ENCODE data around the gene IGFBP4. TPM values are rescaled to one million over a fixed set of nuclear protein-coding genes. Genes with fewer than 3 reads are reported as not detected.

The IGFBP4 gene
- total and polyA plus RNA-seq, 2 donors (not counting 1 experiment from before 2014, with no cell fraction given): 4.6 to 31.3 TPM

GRCh38 chr17:40486522-40487370 lies 43.5 kb downstream of the IGFBP4 start:
- H3K79me2 ChIP-seq (ENCODE audit: control insufficient read depth, insufficient read depth, low read length): no peaks in the 10 kb centered on the region
- H3K36me3 ChIP-seq (replicated peaks in 1 of 2; ENCODE audit: control extremely low read depth in 1 of 2, control insufficient read depth in 1 of 2, extremely low read depth in 1 of 2, insufficient read depth in 2 of 2, low read length in 1 of 2): no peaks in the 10 kb centered on the region
- H3K9ac ChIP-seq (ENCODE audit: low read length): no peak overlapping the region
- H3K27ac Mint-ChIP-seq: no peak overlapping the region
- ChIA-PET POLR2A (interaction anchor here (0.6 to 1.0 kb wide), 2 partner anchors 21 to 30 kb away, joined by 3 read pairs; no protein-coding TSS in a partner anchor), CTCF (interaction anchor here (1.1 to 1.8 kb wide), 2 partner anchors 11 to 46 kb away, joined by 5 to 10 read pairs; no protein-coding TSS in a partner anchor)
- H3K9me3 ChIP-seq (ENCODE audit: control extremely low read depth in 1 of 3, control insufficient read depth in 2 of 3, insufficient read depth in 1 of 3, low read length in 2 of 3): no peaks in the 10 kb centered on the region
- no peak overlapping the region for H3K4me2 ChIP-seq (replicated peaks; ENCODE audit: low read depth, low read length, poor library complexity, severe bottlenecking)
- no peak for TF ChIP-seq CTCF (IDR thresholded peaks at IDR 0.05)
- TF ChIP-seq EZH2 (IDR thresholded peaks at IDR 0.05; ENCODE audit: borderline replicate concordance, insufficient read depth, low read depth, low read length, poor library complexity, severe bottlenecking): no peak
- peaks cover 30 to 42% of the 10 kb centered on the region in 2 donors for H3K4me1 ChIP-seq (ENCODE audit: control insufficient read depth in 2 of 2, insufficient read depth in 2 of 2, low read length in 2 of 2)
- H3K9me3 Mint-ChIP-seq (ENCODE audit: insufficient read depth): no peaks in the 10 kb centered on the region
- H3K4me3 ChIP-seq (ENCODE audit: control extremely low read depth in 1 of 5, extremely low read depth in 1 of 5, insufficient read depth in 1 of 5, low read depth in 2 of 5, low read length in 4 of 5): no peak overlapping the region
- no peaks in the 10 kb centered on the region for H3K27me3 ChIP-seq (replicated peaks in 1 of 4; ENCODE audit: control extremely low read depth in 1 of 4, control insufficient read depth in 3 of 4, insufficient read depth in 4 of 4, low read length in 3 of 4)
- intact Hi-C loops (cut with micrococcal nuclease): no loop called here
- ATAC-seq (ENCODE audit: low read depth) (no peak), DNase-seq (no peak)
- H3K27ac ChIP-seq (ENCODE audit: low read length in 2 of 2): no peak overlapping the region
- 92% methylated on average over 12 of the region's 12 CpGs for WGBS (ENCODE audit: insufficient coverage)
- H2AFZ ChIP-seq (ENCODE audit: insufficient read depth, low read depth, low read length, poor library complexity, severe bottlenecking): no peak overlapping the region
- no peak overlapping the region for H3K4me3 Mint-ChIP-seq
- H3K27me3 Mint-ChIP-seq: no peaks in the 10 kb centered on the region
- H3K4me1 Mint-ChIP-seq: peaks cover 38% of the 10 kb centered on the region
- no peaks in the 10 kb centered on the region for H4K20me1 ChIP-seq (ENCODE audit: control insufficient read depth, insufficient read depth, low read length, poor library complexity, severe bottlenecking)
